ENCODE results near the gene CYP4X1. TPM values are rescaled to one million over a fixed set of nuclear protein-coding genes. Genes with fewer than 3 reads are reported as not detected.
"Not testable (repeated sequence)": the region's sequence is repeated elsewhere in the genome, so short reads cannot be mapped to it uniquely, and the experiment has no call there.

The CYP4X1 gene
- total RNA-seq, 1 donor from 2014 or later, result 4.3 TPM

DNA sequence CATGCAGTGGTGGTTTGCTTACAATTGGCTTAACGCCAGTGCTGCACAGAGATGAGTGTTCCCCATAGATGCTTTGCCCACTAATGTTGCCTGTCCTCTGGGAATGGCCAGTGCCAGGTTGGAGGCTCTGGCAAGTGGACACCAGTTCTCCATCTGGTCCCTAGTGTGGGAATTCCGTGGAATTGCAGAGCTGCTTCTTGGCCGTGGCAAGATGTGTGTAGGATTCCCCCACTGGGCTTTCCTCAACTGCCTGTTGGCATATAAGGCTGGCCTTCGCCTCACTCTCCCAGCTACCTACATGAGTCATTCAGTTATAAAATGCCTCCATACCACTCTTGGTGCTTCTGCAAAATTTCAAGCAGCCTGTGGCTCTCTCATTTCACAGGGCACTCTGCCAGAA lies 45.6 kb downstream of the CYP4X1 start:
- not testable (repeated sequence) for DNase-seq (ENCODE audit: low spot score)

DNA sequence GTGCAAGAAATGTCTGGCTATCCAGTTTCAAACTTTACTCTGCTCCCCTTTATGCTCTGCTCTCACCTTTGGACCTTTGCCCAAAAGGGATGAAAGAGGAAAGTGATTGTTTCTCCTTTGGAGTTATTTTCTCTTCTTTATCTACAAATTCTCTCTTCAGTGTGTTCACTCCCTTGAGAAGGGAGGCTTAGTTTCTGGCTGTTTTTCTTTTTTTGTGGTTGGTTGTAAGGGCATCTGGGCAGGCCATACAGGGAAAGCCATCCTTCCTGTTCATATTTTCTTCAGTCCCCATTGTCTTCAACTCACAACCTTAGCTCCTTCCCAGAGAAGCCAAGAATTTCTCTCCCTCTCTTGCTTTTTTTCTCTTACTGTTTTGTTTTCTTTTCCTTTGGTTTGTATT lies 46.0 kb downstream of the CYP4X1 start:
- DNase-seq (ENCODE audit: low spot score), result not testable (repeated sequence)

DNA sequence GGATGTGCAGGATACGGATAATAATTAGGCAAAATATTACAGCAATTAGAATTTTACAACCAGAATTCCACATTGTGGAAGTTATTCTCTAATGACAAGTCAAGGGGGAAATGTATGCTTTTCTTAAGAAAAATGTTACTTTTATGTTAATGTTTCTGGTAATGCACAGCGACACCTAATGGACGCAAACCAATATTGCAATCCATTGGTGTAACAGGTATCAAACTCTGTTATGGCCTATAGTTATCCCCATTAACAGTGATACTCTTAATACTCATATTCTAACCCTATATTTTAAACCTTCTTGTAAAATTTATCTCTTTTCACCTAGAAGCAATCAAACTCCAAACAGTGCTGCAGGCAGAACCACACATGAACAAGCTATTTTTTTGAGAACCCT lies 65.9 kb downstream of the CYP4X1 start:
- not testable (repeated sequence) for DNase-seq (ENCODE audit: low spot score)

DNA sequence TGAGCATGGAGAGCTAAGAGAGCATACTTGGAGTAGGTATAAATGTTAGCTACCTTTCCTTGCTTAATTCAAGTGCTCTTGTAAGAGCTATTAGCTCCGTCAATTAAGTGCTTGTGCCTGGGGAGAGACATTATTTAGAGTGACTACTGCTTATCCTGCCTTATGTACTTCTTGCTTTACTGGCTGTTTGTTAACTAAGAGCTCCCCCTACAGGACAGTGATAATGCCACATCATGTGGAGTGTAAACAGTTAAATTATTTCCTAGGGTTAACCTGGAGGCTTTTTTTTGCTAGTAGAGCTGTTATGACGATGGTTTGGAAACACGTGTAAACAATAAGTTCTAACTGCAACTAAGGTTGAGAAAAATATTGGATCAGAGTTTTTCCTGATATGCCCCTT lies 68.0 kb downstream of the CYP4X1 start:
- DNase-seq (ENCODE audit: low spot score), result not testable (repeated sequence)

Other genes starting within 250 kb of the CYP4X1 start
- 106 TPM for gene CYP4B1, start 224.6 kb upstream of the CYP4X1 start, total RNA-seq
- gene CYP4A11, start 82.2 kb upstream of the CYP4X1 start, total RNA-seq, result not detected
- gene CYP4Z1, start 43.6 kb downstream of the CYP4X1 start, total RNA-seq, result 2.5 TPM
- gene CYP4A22, start 113.8 kb downstream of the CYP4X1 start, total RNA-seq, result 0.42 TPM
- gene PDZK1IP1, start 166.4 kb downstream of the CYP4X1 start, total RNA-seq, result 2.8 TPM
- gene TAL1, start 208.6 kb downstream of the CYP4X1 start, total RNA-seq, result 11.0 TPM